Measurements from ENCODE around the gene MARCHF3.

- TF ChIP-seq CTCF (conservative IDR thresholded peaks at IDR 0.05; ENCODE audit: low read depth, low read length) (no peak), EZH2 (IDR thresholded peaks at IDR 0.05; ENCODE audit: borderline replicate concordance, low read depth, low read length, poor library complexity, severe bottlenecking) (no peak)
Observed at GRCh38 chr5:126978258-126978657, 52.1 kb downstream of the MARCHF3 start.

All from A673 (cell line).